EH (cell line): ENCODE measurements around the gene BUD31.

ENCODE experiments used
- DNase-seq: peaks from one replicate; pipeline ENCODE4 v3.0.0-alpha.2; 2015; ENCODE audit warnings: low read depth

BUD31 gene

DNA sequence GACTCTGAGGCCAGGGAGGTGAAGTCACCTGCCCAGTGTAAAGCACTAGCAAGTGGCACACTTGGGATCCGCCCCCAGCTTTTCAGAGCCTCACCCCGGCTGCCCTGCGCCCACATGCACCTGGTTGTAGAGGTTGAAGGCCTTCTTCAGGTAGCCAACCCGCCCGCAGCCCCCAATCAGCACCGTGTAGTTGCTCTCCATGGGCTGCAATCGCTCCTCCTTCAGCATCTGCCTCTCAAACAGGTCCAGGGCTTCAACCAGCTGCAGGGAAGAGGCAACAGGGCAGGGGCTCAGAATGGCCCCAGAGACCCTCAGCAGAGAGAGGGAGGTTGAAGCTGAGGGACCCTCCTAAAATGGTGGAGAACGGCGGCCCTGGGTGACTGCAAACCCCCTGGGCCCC lies 24.4 kb downstream of the BUD31 start:
- DNase-seq = no peak

DNA sequence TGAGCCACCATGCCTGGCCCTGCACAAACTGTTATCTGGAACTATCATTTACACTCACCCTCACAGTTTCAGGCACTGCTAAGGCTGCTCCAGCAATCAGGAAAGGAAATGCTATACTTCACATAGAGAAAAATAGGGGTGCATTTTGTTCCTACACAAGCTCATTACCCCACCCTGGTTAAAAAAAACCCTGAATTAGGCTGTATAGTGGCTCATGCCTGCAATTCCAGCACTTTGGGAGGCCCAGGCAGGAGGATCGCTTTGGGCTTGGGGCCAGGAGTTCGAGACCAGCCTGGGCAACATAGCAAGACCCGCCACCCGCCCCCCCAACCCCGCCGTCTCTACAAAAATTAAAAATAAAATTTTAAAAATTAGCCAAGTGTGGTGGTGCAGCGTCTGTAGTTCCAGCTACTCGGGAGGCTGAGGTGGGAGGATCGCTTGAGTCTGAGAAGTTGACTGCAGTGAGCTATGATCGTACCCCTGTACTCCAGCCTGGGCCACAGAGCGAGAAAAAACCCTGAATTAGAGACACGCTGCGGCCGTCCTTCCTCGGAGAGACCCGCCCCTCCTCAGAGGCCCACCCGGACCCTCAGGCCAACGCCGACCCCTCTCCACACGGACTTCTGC lies 29.3 kb downstream of the BUD31 start:
- DNase-seq = no peak

DNA sequence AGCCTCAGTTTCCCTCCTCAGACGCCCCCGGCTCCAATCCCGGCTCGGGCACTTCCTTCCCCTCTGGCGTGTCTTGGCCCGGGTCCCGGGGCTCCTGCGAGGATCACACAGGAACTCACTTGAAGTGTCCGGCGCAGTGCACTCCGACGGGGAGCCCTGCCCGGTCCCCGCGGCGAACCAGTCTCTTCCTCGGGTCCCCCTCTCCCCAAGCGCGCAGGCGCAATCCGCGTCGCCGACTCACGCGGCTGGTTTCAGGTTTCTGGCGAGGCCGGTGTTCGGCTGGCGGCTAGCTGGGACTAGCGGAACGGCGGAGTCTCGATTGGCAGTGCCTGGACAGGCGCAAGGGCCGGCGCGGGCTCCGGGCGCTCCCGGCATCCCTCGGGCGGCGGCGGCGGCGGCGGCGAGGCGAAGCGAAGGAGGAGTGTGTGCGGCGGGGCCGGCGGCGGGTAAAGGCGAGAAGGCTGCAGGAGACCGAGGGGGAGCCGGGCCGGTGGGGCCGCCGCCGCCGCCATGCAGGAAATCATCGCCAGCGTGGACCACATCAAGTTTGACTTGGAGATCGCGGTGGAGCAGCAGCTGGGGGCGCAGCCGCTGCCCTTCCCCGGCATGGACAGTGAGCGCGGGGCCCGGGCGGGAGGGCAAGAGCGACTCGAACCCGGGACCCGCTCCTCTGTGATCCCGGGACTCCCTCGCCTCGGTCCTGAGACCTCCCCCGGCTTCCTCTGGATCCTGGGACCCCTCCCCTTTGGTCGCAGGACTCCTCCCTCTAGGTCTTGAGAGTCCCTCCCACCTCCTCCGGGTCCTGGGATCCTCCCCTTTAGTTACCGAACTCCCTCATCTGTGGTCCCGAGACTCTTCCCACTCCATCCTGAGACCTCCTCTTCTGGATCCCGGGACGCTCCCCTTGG lies 30.1 kb downstream of the BUD31 start, which contains the start of the genes CPSF4 and PTCD1:
TSS of gene CPSF4 (plus strand) at position 371 of the 908 bp plus-strand sequence. CDS start at position 511, 140 bp downstream.
TSS of gene PTCD1 (minus strand) at position 226 of the 908 bp plus-strand sequence. CDS start 3,556 bp downstream, outside the sequence.
- peak; percentile 97 for DNase-seq

DNA sequence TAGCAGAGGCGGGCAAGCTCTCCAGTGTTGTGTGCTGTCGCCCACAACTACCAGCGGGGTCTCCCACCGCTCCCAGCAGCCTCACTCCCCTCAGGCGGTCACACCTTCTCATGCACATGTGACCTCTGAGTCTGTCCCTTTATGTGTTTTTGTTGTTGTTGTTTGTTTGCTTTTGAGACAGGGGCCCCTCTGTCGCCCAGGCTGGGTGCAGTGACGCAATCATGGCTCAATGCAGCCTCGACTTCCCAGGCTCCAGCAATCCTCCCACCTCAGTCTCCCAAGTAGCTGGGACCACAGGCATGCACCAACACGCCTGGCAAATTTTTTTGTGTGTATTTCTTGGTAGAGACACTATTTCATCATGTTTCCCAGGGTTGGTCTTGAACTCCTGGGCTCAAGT lies 31.4 kb downstream of the BUD31 start:
- peak; percentile 55 for DNase-seq

DNA sequence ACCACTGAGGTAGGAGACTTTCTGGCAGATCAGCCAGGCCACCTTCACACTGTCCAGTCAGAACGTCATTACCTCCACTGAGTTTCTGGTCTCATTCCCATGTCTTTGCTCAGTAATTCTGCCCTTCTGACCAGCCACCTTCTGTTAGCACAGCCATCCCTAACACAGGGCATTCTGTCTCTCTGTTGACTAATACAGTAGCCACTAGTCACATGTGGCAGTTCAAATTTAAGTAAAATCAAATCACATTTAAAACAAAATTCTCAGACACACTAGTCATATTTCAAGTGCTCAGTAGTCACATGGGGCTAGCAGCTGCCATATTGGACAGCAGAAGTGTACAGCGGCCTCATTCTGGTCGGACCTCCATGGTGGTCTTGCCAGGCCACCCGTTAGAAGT lies 37.3 kb downstream of the BUD31 start:
- DNase-seq = no peak

DNA sequence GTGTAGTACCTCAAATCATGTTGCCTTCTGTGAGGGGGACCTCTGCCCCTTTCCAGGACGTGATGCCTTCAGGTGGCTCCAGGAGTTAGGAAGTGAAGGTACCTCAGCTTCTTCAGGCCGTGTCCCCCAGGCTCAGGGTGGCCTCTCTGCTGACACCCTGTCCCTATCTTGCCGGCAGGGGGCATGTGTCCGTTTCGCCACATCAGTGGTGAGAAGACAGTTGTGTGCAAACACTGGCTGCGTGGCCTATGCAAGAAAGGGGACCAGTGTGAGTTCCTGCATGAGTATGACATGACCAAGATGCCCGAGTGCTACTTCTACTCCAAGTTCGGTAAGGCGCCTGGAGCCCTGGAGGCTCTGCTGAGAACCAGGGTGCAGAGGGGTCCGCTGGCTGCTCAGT lies 39.2 kb downstream of the BUD31 start:
- no peak for DNase-seq

DNA sequence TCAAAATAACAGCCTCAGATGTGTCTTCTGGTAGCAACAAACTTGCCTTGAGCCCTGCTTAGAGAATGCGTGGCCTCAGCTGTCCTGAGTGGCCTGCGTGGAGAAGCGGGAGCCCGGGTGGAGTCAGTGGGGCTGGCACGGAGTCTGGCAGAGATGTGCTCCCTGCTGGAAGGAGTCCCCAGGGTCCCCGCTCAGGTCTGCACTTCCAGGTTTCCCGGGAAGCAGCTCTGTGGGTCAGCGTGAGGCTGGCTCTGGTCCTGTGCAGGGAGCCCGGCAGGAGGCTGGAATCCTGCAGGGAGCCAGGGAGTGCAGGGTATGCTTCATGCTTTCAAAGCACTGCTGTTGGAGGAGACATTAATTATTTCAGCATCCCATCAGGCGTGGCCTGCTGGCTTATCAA lies 40.1 kb downstream of the BUD31 start:
- DNase-seq = no peak

DNA sequence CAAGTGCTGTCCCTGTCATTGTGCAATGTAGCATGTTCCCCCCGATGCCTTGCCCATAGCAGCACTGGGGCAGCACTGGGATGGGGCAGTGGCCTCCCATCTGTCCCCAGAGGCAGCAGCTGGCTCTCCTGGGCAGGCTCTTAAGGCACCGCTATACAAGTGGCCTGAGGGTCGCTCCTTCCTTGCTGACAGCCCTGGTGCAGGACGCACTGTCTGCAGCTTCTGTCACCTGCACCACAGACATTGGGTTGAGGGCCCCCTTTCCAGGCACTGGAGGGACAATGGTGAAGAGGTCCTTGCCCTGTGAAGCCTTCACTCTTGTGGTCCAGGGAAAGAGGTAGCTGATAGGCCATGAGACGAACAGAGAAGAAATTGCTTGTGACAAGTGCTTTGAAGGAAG lies 40.6 kb downstream of the BUD31 start:
- DNase-seq = no peak

DNA sequence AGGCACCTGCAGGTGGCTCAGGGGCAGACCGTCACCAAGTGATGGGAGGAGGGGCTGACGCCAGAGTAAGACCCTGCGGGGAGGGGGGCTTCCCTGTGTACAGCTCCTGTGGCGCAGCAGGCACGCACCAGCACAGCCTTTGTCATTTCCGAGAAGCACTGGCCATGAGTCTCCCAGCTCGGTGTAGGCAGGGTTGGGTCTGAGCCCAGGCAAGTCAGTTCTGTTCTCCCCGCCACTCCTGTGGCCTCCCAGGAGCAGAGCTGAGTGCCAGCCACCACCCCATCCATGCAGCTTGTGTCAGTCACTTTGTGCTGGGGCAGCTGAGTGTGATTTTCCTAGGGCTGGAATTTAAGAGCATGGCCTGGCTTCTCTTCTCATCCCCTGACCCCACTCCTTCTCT lies 43.2 kb downstream of the BUD31 start:
- no peak for DNase-seq

DNA sequence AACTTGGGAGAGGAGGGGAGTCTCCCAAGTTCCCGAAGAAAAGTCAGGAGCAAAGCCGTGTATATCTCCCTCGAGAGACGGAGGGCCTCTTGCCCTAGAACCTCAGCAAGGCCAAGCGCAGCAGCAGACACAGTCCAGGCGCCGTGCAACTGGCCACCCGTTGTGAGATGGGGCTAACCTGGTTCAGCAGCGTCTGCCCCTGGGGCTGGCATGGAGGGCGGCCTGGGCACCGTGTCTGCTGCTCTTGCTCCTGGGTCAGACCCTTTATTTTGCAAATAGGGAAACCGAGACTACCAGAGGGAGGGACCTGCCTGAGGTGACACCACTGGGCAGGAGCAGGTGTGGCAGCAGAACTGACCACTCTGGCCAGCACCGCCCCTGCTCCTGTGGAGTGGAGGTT lies 43.8 kb downstream of the BUD31 start:
- no peak for DNase-seq

DNA sequence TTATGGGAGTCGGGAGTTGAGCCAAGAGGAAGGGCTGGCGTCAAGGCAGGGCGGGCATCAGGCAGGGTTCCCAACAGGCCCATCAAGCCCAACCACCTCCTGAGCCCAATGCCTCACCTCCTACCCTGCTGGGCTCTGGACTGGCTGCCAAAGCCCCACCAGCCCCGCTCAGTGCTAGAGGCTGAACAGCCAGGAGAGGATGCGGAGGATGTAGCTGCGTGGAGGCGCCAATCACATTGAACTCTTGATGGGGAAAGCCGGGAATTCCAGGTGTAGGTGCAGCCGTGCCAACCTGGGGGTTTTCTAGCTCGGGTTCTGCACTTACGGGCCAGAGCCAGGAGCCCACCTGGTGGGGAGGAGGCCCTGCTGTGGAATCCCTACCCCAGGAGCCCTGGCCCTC lies 44.3 kb downstream of the BUD31 start:
- no peak for DNase-seq

DNA sequence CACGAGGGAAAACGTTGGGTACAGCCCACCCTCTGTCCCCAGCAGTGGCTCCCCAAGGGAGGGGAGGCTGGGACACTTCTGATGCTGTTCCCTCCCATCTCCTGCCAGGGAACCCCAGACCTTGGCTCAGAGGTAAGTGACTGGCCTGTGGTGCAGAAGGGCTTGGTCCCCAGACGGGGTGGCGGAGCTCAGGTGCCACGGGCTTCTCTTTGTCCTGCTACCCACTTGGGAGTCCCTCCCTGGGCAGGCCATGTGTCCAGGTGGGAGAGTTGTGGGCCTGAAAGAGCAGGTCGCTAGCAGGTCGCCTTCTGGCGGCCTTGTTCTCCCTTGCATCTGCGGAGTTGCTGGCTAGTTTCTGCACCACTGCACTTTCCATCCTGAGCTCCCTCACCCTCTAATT lies 47.1 kb downstream of the BUD31 start:
- DNase-seq = no peak

DNA sequence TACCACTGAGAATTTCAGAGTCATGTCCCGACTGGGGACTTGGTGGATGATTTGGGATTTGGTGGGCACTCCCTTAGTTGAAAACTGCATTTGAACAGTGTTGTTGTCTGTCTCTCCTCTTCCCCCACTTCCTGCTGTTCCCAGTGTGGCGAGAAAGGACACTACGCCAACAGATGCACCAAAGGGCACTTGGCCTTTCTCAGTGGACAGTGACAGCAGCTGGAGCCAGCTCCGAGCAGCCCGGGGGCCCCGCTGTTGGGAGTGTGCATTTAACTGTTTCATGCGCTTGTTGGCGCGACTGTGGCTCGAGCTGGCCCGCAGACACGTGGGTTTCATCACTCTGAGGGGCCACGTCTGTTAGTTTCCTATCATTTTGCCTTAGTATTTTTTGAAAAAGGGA lies 47.5 kb downstream of the BUD31 start:
- no peak for DNase-seq

DNA sequence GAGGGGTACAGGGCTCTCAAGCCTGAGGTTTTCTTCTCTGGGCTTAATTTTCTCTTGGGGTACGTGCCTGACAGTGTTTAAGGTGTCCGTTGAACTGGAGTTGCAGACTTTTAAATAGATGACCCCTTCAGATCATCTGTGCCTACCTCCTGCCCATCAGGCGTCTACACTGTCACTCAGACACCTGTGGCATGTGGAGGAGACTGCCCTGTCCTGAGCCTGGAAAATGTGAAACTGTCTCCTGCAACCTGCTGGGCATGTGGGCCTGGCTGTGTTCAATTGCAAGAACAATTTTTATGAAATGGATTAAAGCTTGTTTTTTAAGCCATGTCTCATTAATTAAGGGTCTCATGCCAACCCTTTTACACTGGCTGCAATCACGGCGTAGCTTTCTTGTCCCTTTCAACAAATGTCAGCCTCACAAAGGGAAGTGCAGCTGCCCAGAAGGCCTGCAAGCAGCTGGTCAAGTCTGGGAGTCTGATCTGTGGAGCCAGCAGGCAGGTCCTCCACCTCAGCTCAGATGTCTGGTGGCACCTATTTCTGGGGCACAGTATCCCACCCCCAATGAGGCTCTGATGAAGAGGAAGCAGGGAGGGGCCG lies 48.4 kb downstream of the BUD31 start:
- no peak for DNase-seq

DNA sequence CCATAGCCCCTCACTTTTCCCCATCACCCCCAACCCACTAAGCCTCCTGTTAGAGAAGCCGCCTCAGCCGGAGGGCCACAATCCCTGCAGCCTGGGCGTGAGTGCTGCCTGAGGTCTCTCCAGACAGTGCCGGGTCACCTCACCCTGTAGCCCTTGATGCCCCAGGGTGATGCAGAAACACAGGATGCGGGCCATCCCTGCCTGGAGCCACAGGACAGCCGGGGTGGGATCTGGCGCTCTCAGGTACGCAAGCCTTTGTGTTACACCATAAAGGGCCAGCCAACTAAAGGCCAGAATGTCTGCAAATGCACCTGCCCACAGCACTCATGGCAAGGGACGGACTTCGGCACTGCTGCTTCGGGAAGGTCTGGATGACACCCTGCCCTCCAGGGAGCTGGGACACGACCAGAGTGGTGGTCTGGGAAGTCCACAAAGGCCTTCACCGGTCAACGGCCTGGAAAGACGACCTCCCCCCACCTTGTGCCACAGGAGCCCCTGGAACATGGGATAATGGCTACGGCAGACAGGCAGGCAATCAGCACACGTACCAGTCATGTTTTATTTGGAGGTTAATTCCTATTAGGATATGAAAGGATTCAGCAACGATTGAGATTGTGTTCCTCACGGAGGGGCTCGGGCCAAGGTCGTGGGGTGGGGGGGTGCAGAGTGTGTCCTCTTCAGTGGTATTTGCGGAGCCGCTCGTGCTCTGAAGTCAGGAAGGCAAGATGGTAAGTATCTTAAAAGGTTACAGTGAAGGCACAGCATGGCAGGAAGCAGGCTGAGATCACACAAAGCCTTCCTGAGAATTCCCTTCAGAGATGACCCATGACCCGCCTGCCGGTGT lies 49.1 kb downstream of the BUD31 start:
- DNase-seq = no peak

DNA sequence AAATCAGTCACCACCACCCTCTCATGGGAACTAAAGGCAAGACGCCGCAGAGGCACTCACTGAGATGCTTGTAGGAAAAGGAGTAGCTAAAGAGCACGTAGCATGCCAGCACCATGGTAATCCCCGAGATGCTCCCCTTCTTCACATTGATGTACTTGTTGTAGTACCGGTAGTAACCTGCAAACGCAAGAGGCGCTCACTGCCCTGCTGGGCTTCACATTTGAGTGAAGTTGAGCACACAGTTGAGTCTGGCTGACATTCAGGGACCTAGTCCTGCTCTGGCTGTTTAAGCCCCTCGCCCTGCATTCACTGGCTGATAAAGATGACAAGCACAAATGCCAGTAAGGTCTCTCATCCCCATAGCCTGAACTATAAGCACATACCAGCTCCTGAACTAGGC lies 50.3 kb downstream of the BUD31 start:
- DNase-seq = peak; percentile 21

DNA sequence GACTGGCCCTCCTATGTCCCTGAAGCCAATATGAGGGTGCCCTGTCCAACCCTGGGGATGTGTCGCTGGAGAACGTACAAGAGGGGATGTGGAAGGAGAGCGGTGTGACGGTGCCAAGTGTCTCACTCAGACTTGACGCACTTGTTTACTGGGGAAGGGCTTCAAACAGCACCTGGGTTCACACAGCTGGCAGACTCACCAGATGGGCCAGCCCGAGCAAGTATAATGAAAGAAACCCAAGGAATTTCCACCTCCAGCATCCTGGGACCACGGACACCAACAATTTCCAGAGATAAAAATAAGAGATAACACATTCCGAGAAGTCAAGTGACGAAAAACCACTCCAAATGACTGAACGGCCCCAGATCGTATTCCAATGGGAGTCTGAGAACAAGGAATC lies 51.9 kb downstream of the BUD31 start:
- no peak for DNase-seq

DNA sequence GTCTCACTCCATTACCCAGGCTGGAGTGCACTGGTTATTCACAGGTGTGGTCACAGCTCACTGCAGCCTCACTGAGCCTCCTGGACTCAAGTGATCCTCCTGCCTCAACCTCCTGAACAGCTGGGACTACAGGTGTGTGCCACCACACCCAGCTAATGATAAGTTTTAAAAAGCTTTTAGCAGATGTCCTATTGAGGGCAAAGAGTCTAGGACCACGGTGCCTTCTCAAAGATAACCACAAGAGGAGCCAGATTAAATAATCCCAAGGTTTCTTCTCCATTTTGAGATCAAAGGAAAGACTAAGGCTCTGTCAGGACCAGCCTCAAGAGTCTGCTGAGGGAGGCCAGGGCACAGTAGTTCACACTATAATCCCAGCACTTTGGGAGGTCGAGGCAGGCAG lies 52.5 kb downstream of the BUD31 start:
- no peak for DNase-seq

DNA sequence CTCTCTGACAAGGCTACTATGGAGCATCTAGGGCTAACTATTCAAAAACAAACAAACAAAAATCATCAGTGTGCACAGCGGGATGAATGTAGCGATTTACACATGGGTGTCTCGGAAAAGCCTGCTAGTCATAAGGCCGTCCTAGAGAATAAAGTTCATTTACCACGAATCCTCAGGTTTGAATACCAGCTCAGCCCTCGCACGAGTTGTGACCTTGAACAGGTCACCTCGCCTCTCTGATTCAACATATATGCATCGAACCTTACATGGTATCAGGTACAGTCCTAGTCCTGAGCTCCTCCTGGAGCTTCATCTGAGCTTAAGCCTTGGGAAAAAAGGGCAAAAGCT lies 56.6 kb downstream of the BUD31 start:
- no peak for DNase-seq

DNA sequence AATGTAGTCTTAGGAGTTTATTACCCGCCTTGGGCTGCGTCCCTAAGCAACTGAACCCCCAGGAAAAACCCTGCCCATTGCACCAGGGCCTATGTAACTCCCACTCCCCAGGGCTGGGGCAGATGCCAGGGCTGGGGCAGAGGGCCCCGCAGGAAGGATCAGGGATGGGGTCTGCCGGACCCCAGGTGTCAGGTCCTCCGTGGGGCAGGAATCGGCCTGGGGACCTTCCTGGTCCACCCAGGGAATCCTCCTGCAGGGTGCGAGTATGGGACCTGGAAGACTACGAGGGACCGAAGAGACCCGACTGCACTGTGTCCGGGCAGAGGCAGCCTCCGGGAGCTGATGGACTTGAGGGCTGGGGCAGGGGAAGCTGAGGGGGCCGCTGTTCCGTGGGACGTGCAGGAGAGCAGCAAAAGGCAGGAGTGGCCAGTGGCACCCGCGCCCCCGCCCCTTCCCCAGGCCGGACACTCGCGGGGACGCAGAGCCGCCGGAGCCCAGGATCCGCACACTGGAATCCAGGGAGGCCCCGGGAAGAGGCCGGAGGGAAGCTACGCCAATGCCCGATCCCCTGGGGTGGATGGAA lies 59.7 kb downstream of the BUD31 start:
- DNase-seq = no peak
